Activated T-helper 17 cell treated with anti-CD3 and anti-CD28 coated beads, Interleukin-2, amount 50 U/mL, for 72 hours (primary cell): ENCODE results near the gene FBRSL1. TPM values are rescaled to one million over a fixed set of nuclear protein-coding genes. Genes with fewer than 3 reads are reported as not detected.

Experiments
- ATAC-seq: fragments of 150-1000 bp; cut with Tn5 transposase; replicated peaks from 2 replicates; pipeline ENCODE4 v1.10.0; 2021; ENCODE audit warnings: mild to moderate bottlenecking, moderate library complexity
- H3K27ac Mint-ChIP-seq: one replicate; pipeline ENCODE4 v1.8.0; 2022; ENCODE audit warnings: mixed read lengths
- H3K27me3 Mint-ChIP-seq: one replicate; pipeline ENCODE4 v1.8.0; 2022; ENCODE audit warnings: mixed read lengths
- H3K36me3 Mint-ChIP-seq: one replicate; pipeline ENCODE4 v1.8.0; 2022; ENCODE audit warnings: low read depth, mild to moderate bottlenecking, mixed read lengths
- H3K4me1 Mint-ChIP-seq: one replicate; pipeline ENCODE4 v1.8.0; 2022; ENCODE audit warnings: mixed read lengths
- H3K4me3 Mint-ChIP-seq: one replicate; pipeline ENCODE4 v1.8.0; 2022; ENCODE audit warnings: mild to moderate bottlenecking, mixed read lengths
- H3K9me3 Mint-ChIP-seq: one replicate; pipeline ENCODE4 v1.8.0; 2022; ENCODE audit warnings: mixed read lengths
- total RNA-seq, 2 donors: library from RNA; stranded (reverse); gene quantifications; one replicate each; pipeline ENCODE4 v1.2.3, GENCODE V29; 2022

Gene FBRSL1
- total RNA-seq, 2 donors from 2014 or later = 34.7 to 38.7 TPM

GRCh38 chr12:132481771-132482745 is 7.9 kb upstream of the FBRSL1 start:
- Mint-ChIP-seq H3K4me1 (no peaks in the 10 kb centered on the region), H3K27ac (no peak overlapping the region), H3K27me3 (no peaks in the 10 kb centered on the region), H3K9me3 (no peaks in the 10 kb centered on the region), H3K4me3 (no peak overlapping the region), H3K36me3 (no peaks in the 10 kb centered on the region)
- no peak for ATAC-seq

- Mint-ChIP-seq H3K27me3 (no peaks in the 10 kb centered on the region), H3K36me3 (no peaks in the 10 kb centered on the region), H3K27ac (no peak overlapping the region), H3K4me3 (no peak overlapping the region), H3K4me1 (no peaks in the 10 kb centered on the region), H3K9me3 (no peaks in the 10 kb centered on the region)
- no peak for ATAC-seq
These were observed 7.2 kb upstream of the FBRSL1 start for GRCh38 chr12:132482771-132483170.

GRCh38 chr12:132483208-132483607 is 6.7 kb upstream of the FBRSL1 start:
- ATAC-seq = no peak
- Mint-ChIP-seq H3K36me3 (no peaks in the 10 kb centered on the region), H3K27me3 (no peaks in the 10 kb centered on the region), H3K4me1 (no peaks in the 10 kb centered on the region), H3K27ac (no peak overlapping the region), H3K9me3 (no peaks in the 10 kb centered on the region), H3K4me3 (no peak overlapping the region)

- no peaks in the 10 kb centered on the region for H3K27me3 Mint-ChIP-seq
- no peaks in the 10 kb centered on the region for H3K36me3 Mint-ChIP-seq
- no peak for ATAC-seq
- H3K4me1 Mint-ChIP-seq = no peaks in the 10 kb centered on the region
- H3K27ac Mint-ChIP-seq = no peak overlapping the region
- H3K4me3 Mint-ChIP-seq = no peak overlapping the region
- H3K9me3 Mint-ChIP-seq = no peaks in the 10 kb centered on the region
These were observed 6.3 kb upstream of the FBRSL1 start for GRCh38 chr12:132483612-132484011.

- no peaks in the 10 kb centered on the region for H3K36me3 Mint-ChIP-seq
- no peaks in the 10 kb centered on the region for H3K27me3 Mint-ChIP-seq
- no peak overlapping the region for H3K4me3 Mint-ChIP-seq
- H3K4me1 Mint-ChIP-seq = no peaks in the 10 kb centered on the region
- no peaks in the 10 kb centered on the region for H3K9me3 Mint-ChIP-seq
- no peak overlapping the region for H3K27ac Mint-ChIP-seq
- no peak for ATAC-seq
These were observed 5.6 kb upstream of the FBRSL1 start for GRCh38 chr12:132484183-132484890.

GRCh38 chr12:132484891-132485441 is 5.0 kb upstream of the FBRSL1 start:
- H3K27me3 Mint-ChIP-seq = no peaks in the 10 kb centered on the region
- H3K36me3 Mint-ChIP-seq = no peaks in the 10 kb centered on the region
- H3K9me3 Mint-ChIP-seq = no peaks in the 10 kb centered on the region
- no peak overlapping the region for H3K4me3 Mint-ChIP-seq
- no peaks in the 10 kb centered on the region for H3K4me1 Mint-ChIP-seq
- ATAC-seq = no peak
- H3K27ac Mint-ChIP-seq = no peak overlapping the region

GRCh38 chr12:132485619-132486018 is 4.3 kb upstream of the FBRSL1 start:
- Mint-ChIP-seq H3K4me1 (no peaks in the 10 kb centered on the region), H3K27me3 (no peaks in the 10 kb centered on the region), H3K36me3 (no peaks in the 10 kb centered on the region), H3K27ac (no peak overlapping the region), H3K4me3 (no peak overlapping the region), H3K9me3 (no peaks in the 10 kb centered on the region)
- no peak for ATAC-seq

- Mint-ChIP-seq H3K36me3 (no peaks in the 10 kb centered on the region), H3K4me3 (no peak overlapping the region), H3K27ac (no peak overlapping the region), H3K4me1 (no peaks in the 10 kb centered on the region), H3K9me3 (no peaks in the 10 kb centered on the region), H3K27me3 (no peaks in the 10 kb centered on the region)
- ATAC-seq = no peak
These were observed 3.8 kb upstream of the FBRSL1 start for GRCh38 chr12:132486168-132486567.

- H3K4me3 Mint-ChIP-seq = no peak overlapping the region
- ATAC-seq = no peak
- no peaks in the 10 kb centered on the region for H3K36me3 Mint-ChIP-seq
- no peaks in the 10 kb centered on the region for H3K9me3 Mint-ChIP-seq
- peak overlapping the region; percentile 78 for H3K27ac Mint-ChIP-seq
- no peaks in the 10 kb centered on the region for H3K27me3 Mint-ChIP-seq
- H3K4me1 Mint-ChIP-seq = no peaks in the 10 kb centered on the region
These were observed 3.4 kb upstream of the FBRSL1 start for GRCh38 chr12:132486576-132486975.

- no peaks in the 10 kb centered on the region for H3K27me3 Mint-ChIP-seq
- peak overlapping the region; percentile 78 for H3K27ac Mint-ChIP-seq
- peaks cover 5% of the 10 kb centered on the region for H3K36me3 Mint-ChIP-seq
These were observed 2.6 kb upstream of the FBRSL1 start for GRCh38 chr12:132487311-132487741.

GRCh38 chr12:132488127-132489077 is 1.5 kb upstream of the FBRSL1 start:
- H3K4me1 Mint-ChIP-seq = peaks cover 11% of the 10 kb centered on the region
- H3K9me3 Mint-ChIP-seq = no peaks in the 10 kb centered on the region
- H3K27ac Mint-ChIP-seq = peak overlapping the region; percentile 78
- peaks cover 15% of the 10 kb centered on the region for H3K36me3 Mint-ChIP-seq
- no peaks in the 10 kb centered on the region for H3K27me3 Mint-ChIP-seq
- peak overlapping the region; percentile 83 for H3K4me3 Mint-ChIP-seq
- ATAC-seq = peak; percentile 7

More at GRCh38 chr12:132487311-132487741, 2.6 kb upstream of the FBRSL1 start:
- H3K4me3 Mint-ChIP-seq = peak overlapping the region; percentile 83
- no peak for ATAC-seq
- H3K9me3 Mint-ChIP-seq = no peaks in the 10 kb centered on the region
- H3K4me1 Mint-ChIP-seq = peaks cover 4% of the 10 kb centered on the region

- H3K27me3 Mint-ChIP-seq = no peaks in the 10 kb centered on the region
- H3K9me3 Mint-ChIP-seq = no peaks in the 10 kb centered on the region
- peaks cover 11% of the 10 kb centered on the region for H3K4me1 Mint-ChIP-seq
- peaks cover 16% of the 10 kb centered on the region for H3K36me3 Mint-ChIP-seq
- peak overlapping the region; percentile 78 for H3K27ac Mint-ChIP-seq
- H3K4me3 Mint-ChIP-seq = peak overlapping the region; percentile 83
- ATAC-seq = peak; percentile 43
These were observed 811 bp upstream of the FBRSL1 start for GRCh38 chr12:132489078-132489601.

- Mint-ChIP-seq H3K9me3 (no peaks in the 10 kb centered on the region), H3K4me1 (peaks cover 11% of the 10 kb centered on the region), H3K4me3 (peak overlapping the region; percentile 82), H3K27ac (peak overlapping the region; percentile 87), H3K27me3 (no peaks in the 10 kb centered on the region), H3K36me3 (peaks cover 16% of the 10 kb centered on the region)
- ATAC-seq = peak; percentile 2
These were observed 629 bp downstream of the FBRSL1 start for GRCh38 chr12:132490422-132491137.
